Hepatocyte (in vitro differentiated cells): ENCODE results near the gene MUC5B. TPM values are rescaled to one million over a fixed set of nuclear protein-coding genes. Genes with fewer than 3 reads are reported as not detected.

ENCODE experiments used
- DNase-seq: peaks from one replicate; pipeline ENCODE4 v3.0.0-alpha.2; 2016; ENCODE audit warnings: low spot score
- H2AFZ ChIP-seq: fragments of 200-600 bp; sonication (generic); 2 replicates; pipeline ENCODE4 v1.6.0; 2016; ENCODE audit warnings: antibody characterized with exemption, mild to moderate bottlenecking
- H3K27ac ChIP-seq: fragments of 200-600 bp; sonication (generic); 2 replicates; pipeline ENCODE4 v1.5.1; 2016; ENCODE audit warnings: mild to moderate bottlenecking
- H3K27me3 ChIP-seq: fragments of 200-600 bp; sonication (generic); 2 replicates; pipeline ENCODE4 v1.6.1; 2016
- H3K36me3 ChIP-seq: fragments of 200-600 bp; sonication (generic); replicated peaks from 2 replicates; pipeline ENCODE4 v1.5.1; 2016; ENCODE audit warnings: low read depth; ENCODE audit not compliant: insufficient read depth
- H3K4me1 ChIP-seq: fragments of 200-600 bp; sonication (generic); 2 replicates; pipeline ENCODE4 v1.5.1; 2016; ENCODE audit warnings: mild to moderate bottlenecking, moderate library complexity; ENCODE audit not compliant: insufficient read depth
- H3K4me2 ChIP-seq: fragments of 200-600 bp; sonication (generic); 2 replicates; pipeline ENCODE4 v1.6.0; 2016
- H3K4me3 ChIP-seq: fragments of 200-600 bp; sonication (generic); 2 replicates; pipeline ENCODE4 v1.5.1; 2016; ENCODE audit warnings: mild to moderate bottlenecking
- H3K79me2 ChIP-seq: fragments of 200-600 bp; sonication (generic); 2 replicates; pipeline ENCODE4 v1.6.0; 2017; ENCODE audit warnings: mild to moderate bottlenecking
- H3K9me2 ChIP-seq: fragments of 200-600 bp; sonication (generic); replicated peaks from 2 replicates; pipeline ENCODE4 v1.6.0; 2017; ENCODE audit warnings: mild to moderate bottlenecking; ENCODE audit not compliant: insufficient read depth
- H3K9me3 ChIP-seq: fragments of 200-600 bp; sonication (generic); 2 replicates; pipeline ENCODE4 v1.5.1; 2016; ENCODE audit warnings: low read depth, mild to moderate bottlenecking
- H4K20me1 ChIP-seq: fragments of 200-600 bp; sonication (generic); 2 replicates; pipeline ENCODE4 v1.6.0; 2016; ENCODE audit warnings: mild to moderate bottlenecking; ENCODE audit not compliant: insufficient read depth, poor library complexity, severe bottlenecking
- EZH2 ChIP-seq: fragments of 200-600 bp; sonication (generic); IDR thresholded peaks from 2 replicates; pipeline ENCODE4 v1.6.1; 2016; ENCODE audit warnings: antibody characterized with exemption, mild to moderate bottlenecking, borderline replicate concordance
- EZH2phosphoT487 ChIP-seq: fragments of 200-600 bp; sonication (generic); IDR thresholded peaks from one replicate; pipeline ENCODE4 v1.6.1; 2018; ENCODE audit warnings: antibody characterized with exemption, mild to moderate bottlenecking, low read depth, moderate library complexity; ENCODE audit not compliant: unreplicated experiment, severe bottlenecking
- WGBS: methylation state at CpG from one replicate; pipeline ENCODE4 v1.1.6; 2016; ENCODE audit warnings: low lambda C conversion rate; ENCODE audit errors: missing lambda C conversion rate; 5-methylcytosine and 5-hydroxymethylcytosine counted together
- polyA plus RNA-seq: library from polyadenylated mRNA; unstranded; fragments of >200 nt; fragmentation: Nextera tagmentation; extraction: Ambion mirVana; gene quantifications from 2 replicates; pipeline ENCODE4 v1.2.1, GENCODE V29; 2016
- total RNA-seq: library from RNA; depleted of rRNA; stranded (reverse); fragments of >200 nt; gene quantifications from 2 replicates; pipeline ENCODE4 v1.2.3, GENCODE V29; 2014
- TF ChIP-seq, protein P1 (sequence below): fragments of 200-600 bp; sonication (generic); IDR thresholded peaks from 2 replicates; pipeline ENCODE4 v1.5.1; 2016; ENCODE audit warnings: antibody characterized with exemption, mild to moderate bottlenecking; ENCODE audit not compliant: poor library complexity

The MUC5B gene
- total and polyA plus RNA-seq, 2 experiments from 2014 or later: 0.07 to 0.15 TPM

- Histone ChIP-seq H3K4me2 (no peak overlapping the region), H3K4me1 (no peaks in the 10 kb centered on the region), H3K4me3 (no peak overlapping the region), H3K27ac (no peak overlapping the region), H3K36me3 (no peaks in the 10 kb centered on the region), H2AFZ (no peak overlapping the region), H4K20me1 (no peaks in the 10 kb centered on the region), H3K9me2 (no peaks in the 10 kb centered on the region), H3K27me3 (no peaks in the 10 kb centered on the region), H3K9me3 (no peaks in the 10 kb centered on the region), H3K79me2 (no peaks in the 10 kb centered on the region)
- 80% methylated on average over 10 of the region's 10 CpGs for WGBS
- DNase-seq: no peak
- TF ChIP-seq EZH2phosphoT487 (no peak), EZH2 (no peak)
- TF ChIP-seq, protein P1, sequence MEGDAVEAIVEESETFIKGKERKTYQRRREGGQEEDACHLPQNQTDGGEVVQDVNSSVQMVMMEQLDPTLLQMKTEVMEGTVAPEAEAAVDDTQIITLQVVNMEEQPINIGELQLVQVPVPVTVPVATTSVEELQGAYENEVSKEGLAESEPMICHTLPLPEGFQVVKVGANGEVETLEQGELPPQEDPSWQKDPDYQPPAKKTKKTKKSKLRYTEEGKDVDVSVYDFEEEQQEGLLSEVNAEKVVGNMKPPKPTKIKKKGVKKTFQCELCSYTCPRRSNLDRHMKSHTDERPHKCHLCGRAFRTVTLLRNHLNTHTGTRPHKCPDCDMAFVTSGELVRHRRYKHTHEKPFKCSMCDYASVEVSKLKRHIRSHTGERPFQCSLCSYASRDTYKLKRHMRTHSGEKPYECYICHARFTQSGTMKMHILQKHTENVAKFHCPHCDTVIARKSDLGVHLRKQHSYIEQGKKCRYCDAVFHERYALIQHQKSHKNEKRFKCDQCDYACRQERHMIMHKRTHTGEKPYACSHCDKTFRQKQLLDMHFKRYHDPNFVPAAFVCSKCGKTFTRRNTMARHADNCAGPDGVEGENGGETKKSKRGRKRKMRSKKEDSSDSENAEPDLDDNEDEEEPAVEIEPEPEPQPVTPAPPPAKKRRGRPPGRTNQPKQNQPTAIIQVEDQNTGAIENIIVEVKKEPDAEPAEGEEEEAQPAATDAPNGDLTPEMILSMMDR: no peak
Observed at GRCh38 chr11:1219446-1219833, 3.4 kb upstream of the MUC5B start.

DNA sequence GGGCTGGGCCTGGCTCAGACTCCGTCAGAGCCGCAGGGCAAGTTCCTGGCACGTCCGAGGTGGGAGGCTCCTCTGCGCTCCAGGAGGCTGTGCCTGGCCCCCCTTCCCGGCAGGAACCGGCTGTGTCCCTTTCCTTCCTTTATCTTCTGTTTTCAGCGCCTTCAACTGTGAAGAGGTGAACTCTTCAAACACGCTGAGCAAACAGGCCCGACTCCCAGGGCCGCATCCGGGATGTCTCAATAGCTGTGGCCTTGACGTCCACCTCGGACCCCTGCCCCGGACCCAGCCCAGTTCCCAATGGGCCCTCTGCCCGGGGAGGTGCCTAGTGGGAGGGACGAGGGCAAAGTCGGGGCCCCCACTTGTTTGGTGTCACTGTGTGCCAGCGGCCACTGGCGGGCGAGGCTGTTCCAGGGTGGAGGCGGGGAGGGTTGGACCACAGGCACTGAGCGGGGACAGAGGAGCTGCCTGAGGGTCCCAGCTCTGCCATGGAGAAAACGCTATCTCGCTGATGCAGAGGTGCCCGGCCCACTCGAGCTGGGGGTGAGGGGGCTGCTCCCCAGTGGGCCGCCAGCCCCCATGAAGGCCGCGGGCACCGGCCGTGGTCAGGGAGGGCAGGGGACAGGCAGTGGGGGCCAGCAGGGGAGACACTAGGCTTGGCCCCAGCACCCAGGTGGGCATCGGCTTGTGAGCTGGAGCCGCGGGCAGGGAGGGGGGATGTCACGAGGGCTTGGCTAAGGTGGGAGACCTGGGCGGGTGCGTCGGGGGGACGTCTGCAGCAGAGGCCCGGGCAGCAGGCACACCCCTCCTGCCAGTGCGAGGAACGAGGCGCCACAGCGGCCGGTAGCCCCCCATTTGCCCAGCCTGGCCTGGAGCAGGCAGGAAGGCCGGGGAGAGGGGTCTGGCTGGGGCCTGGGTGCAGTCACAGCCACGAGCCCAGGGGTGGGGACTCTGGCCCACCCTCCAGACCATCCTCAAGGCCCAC is 2.7 kb upstream of the MUC5B start:
- 77% methylated on average over 26 of the region's 48 CpGs for WGBS
- Histone ChIP-seq H3K4me3 (no peak overlapping the region), H3K9me3 (no peaks in the 10 kb centered on the region), H3K4me2 (no peak overlapping the region), H3K4me1 (no peaks in the 10 kb centered on the region), H3K27ac (no peak overlapping the region), H3K79me2 (no peaks in the 10 kb centered on the region), H3K9me2 (no peaks in the 10 kb centered on the region), H4K20me1 (no peaks in the 10 kb centered on the region), H2AFZ (no peak overlapping the region), H3K36me3 (no peaks in the 10 kb centered on the region), H3K27me3 (no peaks in the 10 kb centered on the region)
- no peak for DNase-seq
- TF ChIP-seq EZH2: no peak
- no peak for TF ChIP-seq EZH2phosphoT487
- TF ChIP-seq, protein P1: no peak

GRCh38 chr11:1220941-1221721 is 1.7 kb upstream of the MUC5B start:
- Histone ChIP-seq H3K4me2 (no peak overlapping the region), H3K36me3 (no peaks in the 10 kb centered on the region), H2AFZ (no peak overlapping the region), H4K20me1 (no peaks in the 10 kb centered on the region), H3K27ac (no peak overlapping the region), H3K9me2 (no peaks in the 10 kb centered on the region), H3K79me2 (no peaks in the 10 kb centered on the region), H3K4me1 (no peaks in the 10 kb centered on the region), H3K27me3 (no peaks in the 10 kb centered on the region), H3K4me3 (no peak overlapping the region), H3K9me3 (no peaks in the 10 kb centered on the region)
- 78% methylated on average over 28 of the region's 28 CpGs for WGBS
- DNase-seq: no peak
- TF ChIP-seq, protein P1: no peak
- no peak for TF ChIP-seq EZH2phosphoT487
- TF ChIP-seq EZH2: no peak
